Activated naive CD8-positive, alpha-beta T cell treated with anti-CD3 and anti-CD28 coated beads, Interleukin-2, amount 50 U/mL, for 24 hours (primary cell): ENCODE measurements around the gene INA.
"Not testable (repeated sequence)": the region's sequence is repeated elsewhere in the genome, so short reads cannot be mapped to it uniquely, and the experiment has no call there.

ENCODE experiments used
- ATAC-seq: fragments of 150-1000 bp; cut with Tn5 transposase; one replicate; pipeline ENCODE4 v1.10.0; 2021
- DNase-seq: peaks from one replicate; pipeline ENCODE4 v3.0.0; 2021
- H3K27ac Mint-ChIP-seq: one replicate; pipeline ENCODE4 v1.8.0; 2021; ENCODE audit warnings: mild to moderate bottlenecking, mixed read lengths
- H3K27me3 Mint-ChIP-seq: one replicate; pipeline ENCODE4 v1.8.0; 2021; ENCODE audit warnings: mixed read lengths
- H3K36me3 Mint-ChIP-seq: one replicate; pipeline ENCODE4 v1.8.0; 2021; ENCODE audit warnings: low read depth, mixed read lengths
- H3K4me1 Mint-ChIP-seq: one replicate; pipeline ENCODE4 v1.8.0; 2021; ENCODE audit warnings: mixed read lengths
- H3K4me3 Mint-ChIP-seq: one replicate; pipeline ENCODE4 v1.8.0; 2021; ENCODE audit warnings: mild to moderate bottlenecking, moderate library complexity, mixed read lengths
- H3K9me3 Mint-ChIP-seq: one replicate; pipeline ENCODE4 v1.8.0; 2021; ENCODE audit warnings: mixed read lengths

INA gene

DNA sequence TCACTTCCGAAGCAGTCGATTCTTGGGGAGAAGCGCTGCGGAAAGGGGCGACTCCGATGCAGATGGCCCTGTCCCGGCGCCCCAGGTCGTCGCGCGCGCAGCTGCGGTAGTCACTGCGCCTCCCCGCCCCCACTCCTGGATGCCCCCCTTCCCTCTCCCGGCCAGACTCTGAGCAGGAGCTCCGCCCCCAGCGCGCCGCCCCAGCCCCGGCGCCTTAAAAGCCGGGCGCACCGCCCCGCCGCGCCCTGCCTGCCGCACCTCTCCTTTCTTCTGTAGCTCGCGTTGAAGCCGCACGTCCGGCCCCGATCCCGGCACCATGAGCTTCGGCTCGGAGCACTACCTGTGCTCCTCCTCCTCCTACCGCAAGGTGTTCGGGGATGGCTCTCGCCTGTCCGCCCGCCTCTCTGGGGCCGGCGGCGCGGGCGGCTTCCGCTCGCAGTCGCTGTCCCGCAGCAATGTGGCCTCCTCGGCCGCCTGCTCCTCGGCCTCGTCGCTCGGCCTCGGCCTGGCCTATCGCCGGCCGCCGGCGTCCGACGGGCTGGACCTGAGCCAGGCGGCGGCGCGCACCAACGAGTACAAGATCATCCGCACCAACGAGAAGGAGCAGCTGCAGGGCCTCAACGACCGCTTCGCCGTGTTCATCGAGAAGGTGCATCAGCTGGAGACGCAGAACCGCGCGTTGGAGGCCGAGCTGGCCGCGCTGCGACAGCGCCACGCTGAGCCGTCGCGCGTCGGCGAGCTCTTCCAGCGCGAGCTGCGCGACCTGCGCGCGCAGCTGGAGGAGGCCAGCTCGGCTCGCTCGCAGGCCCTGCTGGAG lies at the start of gene INA:
Gene INA, plus strand, starts transcription at position 243 of the 817 bp plus-strand sequence. Its CDS starts 74 bp downstream, at position 317.
- peak; percentile 27 for DNase-seq
- Mint-ChIP-seq H3K27ac (no peak within 1 kb of the TSS), H3K27me3 (peaks cover 59% of the 10 kb centered on the region)

GRCh38 chr10:103227416-103227815 lies 49.5 kb upstream of the INA start:
- Mint-ChIP-seq H3K4me1 (no peaks in the 10 kb centered on the region), H3K27me3 (no peaks in the 10 kb centered on the region), H3K36me3 (no peaks in the 10 kb centered on the region)

More for the DNA sequence above, at the start of gene INA:
- peak; percentile 65 for ATAC-seq
- Mint-ChIP-seq H3K36me3 (no peaks in the 10 kb centered on the region), H3K4me3 (peak within 1 kb of the TSS; percentile 24), H3K9me3 (peaks cover 5% of the 10 kb centered on the region), H3K4me1 (peaks cover 4% of the 10 kb centered on the region)

GRCh38 chr10:103231047-103231551 lies 45.8 kb upstream of the INA start:
- H3K9me3 Mint-ChIP-seq = no peaks in the 10 kb centered on the region
- no peak overlapping the region for H3K4me3 Mint-ChIP-seq
- DNase-seq (no peak), ATAC-seq (no peak)
- no peak overlapping the region for H3K27ac Mint-ChIP-seq
- no peaks in the 10 kb centered on the region for H3K4me1 Mint-ChIP-seq
- H3K27me3 Mint-ChIP-seq = no peaks in the 10 kb centered on the region
- no peaks in the 10 kb centered on the region for H3K36me3 Mint-ChIP-seq

More at GRCh38 chr10:103227416-103227815, 49.5 kb upstream of the INA start:
- no peak for DNase-seq
- Mint-ChIP-seq H3K4me3 (no peak overlapping the region), H3K27ac (no peak overlapping the region), H3K9me3 (peaks cover 12% of the 10 kb centered on the region)
- ATAC-seq = no peak

DNA sequence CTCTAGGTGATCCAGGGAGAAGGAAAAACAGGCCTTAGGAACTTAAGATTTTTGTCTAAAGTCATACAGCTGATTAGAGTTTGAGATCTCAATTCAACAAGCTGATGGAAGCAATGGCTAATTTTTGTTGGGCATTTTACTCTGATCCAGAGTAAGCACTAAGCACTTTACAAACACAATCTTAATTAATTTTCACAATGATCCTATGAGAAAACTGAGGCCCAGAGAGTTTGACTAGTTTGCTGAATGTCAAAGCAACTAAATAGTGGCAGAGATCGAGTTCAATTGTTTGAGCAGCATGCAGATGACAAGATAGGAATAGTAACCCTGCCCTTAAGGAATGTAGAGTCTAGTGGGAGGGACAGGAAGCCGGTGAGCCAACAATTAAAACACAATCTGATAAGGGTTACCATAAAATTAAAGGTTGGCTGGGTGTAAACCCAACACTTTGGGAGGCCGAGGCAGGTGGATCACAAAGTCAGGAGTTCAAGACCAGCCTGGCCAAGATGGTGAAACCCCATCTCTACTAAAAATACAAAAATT lies 44.7 kb upstream of the INA start:
- Mint-ChIP-seq H3K4me3 (no peak overlapping the region), H3K4me1 (no peaks in the 10 kb centered on the region), H3K27ac (no peak overlapping the region), H3K27me3 (no peaks in the 10 kb centered on the region), H3K36me3 (no peaks in the 10 kb centered on the region), H3K9me3 (no peaks in the 10 kb centered on the region)
- ATAC-seq (no peak), DNase-seq (no peak)

- Mint-ChIP-seq H3K4me1 (no peaks in the 10 kb centered on the region), H3K9me3 (no peaks in the 10 kb centered on the region), H3K27ac (no peak overlapping the region), H3K36me3 (no peaks in the 10 kb centered on the region), H3K4me3 (no peak overlapping the region), H3K27me3 (no peaks in the 10 kb centered on the region)
- DNase-seq = no peak
- ATAC-seq = no peak
Measured at GRCh38 chr10:103232772-103233488, 44.0 kb upstream of the INA start.

GRCh38 chr10:103235775-103236174 lies 41.2 kb upstream of the INA start:
- DNase-seq = no peak
- H3K36me3 Mint-ChIP-seq = no peaks in the 10 kb centered on the region
- H3K4me3 Mint-ChIP-seq = no peak overlapping the region

GRCh38 chr10:103238506-103239252 lies 38.3 kb upstream of the INA start:
- H3K4me1 Mint-ChIP-seq = peaks cover 11% of the 10 kb centered on the region
- H3K36me3 Mint-ChIP-seq = no peaks in the 10 kb centered on the region
- no peak for DNase-seq
- H3K9me3 Mint-ChIP-seq = no peaks in the 10 kb centered on the region
- no peaks in the 10 kb centered on the region for H3K27me3 Mint-ChIP-seq
- no peak overlapping the region for H3K4me3 Mint-ChIP-seq
- no peak for ATAC-seq
- H3K27ac Mint-ChIP-seq = no peak overlapping the region

More at GRCh38 chr10:103235775-103236174, 41.2 kb upstream of the INA start:
- no peak for ATAC-seq
- Mint-ChIP-seq H3K27ac (no peak overlapping the region), H3K4me1 (peaks cover 7% of the 10 kb centered on the region), H3K9me3 (no peaks in the 10 kb centered on the region), H3K27me3 (no peaks in the 10 kb centered on the region)

DNA sequence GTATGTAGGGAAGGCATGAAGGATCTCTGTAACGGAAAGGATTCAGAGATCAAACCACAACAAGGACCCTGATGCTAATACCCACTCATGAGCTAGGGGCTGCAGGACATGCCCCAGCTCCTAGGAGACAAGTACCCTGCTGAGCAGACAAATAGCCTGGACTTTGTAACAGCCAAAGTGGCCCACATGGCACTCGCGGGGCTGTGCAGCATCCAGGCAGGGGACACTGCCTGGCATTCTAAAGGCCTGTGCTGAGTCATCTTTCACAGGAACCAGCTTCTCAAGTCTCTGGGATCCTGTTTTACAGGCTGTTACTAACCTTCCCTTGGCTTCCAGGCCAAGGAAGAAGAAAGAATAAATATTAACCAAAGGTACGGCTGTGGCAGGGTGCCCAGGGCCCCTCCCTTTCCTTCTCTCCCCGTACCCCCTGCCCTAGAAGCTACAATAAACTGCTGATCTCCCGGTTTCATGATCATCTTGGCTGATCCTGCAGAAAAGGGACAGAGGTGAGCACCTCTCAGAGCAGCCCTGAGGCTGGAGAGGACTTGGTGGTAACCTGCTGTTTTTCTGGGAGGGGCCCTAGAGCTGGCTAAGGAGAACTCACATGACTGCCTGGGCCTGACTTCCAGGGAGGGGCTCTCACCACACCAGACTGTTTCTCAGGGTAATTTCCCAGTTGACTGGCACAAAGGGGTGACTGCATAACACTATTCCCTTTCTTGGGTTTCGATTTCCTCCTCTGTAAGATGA lies 35.5 kb upstream of the INA start:
- H3K27ac Mint-ChIP-seq = peak overlapping the region; percentile 69
- no peaks in the 10 kb centered on the region for H3K36me3 Mint-ChIP-seq
- H3K4me3 Mint-ChIP-seq = no peak overlapping the region
- no peak for DNase-seq
- peak; percentile 35 for ATAC-seq
- H3K9me3 Mint-ChIP-seq = no peaks in the 10 kb centered on the region
- peaks cover 13% of the 10 kb centered on the region for H3K4me1 Mint-ChIP-seq
- H3K27me3 Mint-ChIP-seq = peaks cover 3% of the 10 kb centered on the region

DNA sequence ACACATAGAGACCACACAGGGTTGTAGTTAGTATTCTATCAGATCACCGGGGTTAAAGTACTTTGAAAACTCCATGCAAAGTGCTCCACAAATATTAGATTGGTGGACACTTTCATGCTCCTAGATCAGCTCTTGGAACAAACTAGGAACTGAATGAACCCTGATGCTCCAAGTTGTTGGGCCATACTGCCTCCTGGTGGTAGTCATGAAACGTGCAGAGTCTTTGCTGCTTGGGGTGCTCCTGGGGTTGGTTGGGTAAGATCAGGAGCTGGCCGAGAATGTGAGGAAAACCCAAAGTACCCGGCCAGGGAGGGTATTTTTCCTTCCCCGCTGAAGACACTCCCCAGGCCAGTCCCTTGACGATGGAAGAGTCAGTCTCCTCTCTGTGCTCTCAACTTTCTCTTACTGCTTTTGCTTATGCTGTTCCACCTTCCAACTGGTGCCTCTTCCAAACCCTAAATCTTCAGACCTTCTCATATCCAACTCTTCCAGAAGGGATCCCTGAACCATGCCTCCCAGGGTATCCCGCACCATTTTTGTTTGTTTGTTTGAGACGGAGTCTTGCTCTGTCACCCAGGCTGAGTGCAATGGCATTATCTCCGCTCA lies 32.2 kb upstream of the INA start:
- no peak overlapping the region for H3K27ac Mint-ChIP-seq

GRCh38 chr10:103245587-103245986 lies 31.4 kb upstream of the INA start, which contains the start of gene RPEL1:
TSS of gene RPEL1 (plus strand) at chr10:103245887. CDS start at chr10:103245997, 110 bp downstream.
- H3K27me3 Mint-ChIP-seq, H3K4me3 Mint-ChIP-seq, H3K9me3 Mint-ChIP-seq, H3K4me1 Mint-ChIP-seq, ATAC-seq, DNase-seq, H3K36me3 Mint-ChIP-seq, H3K27ac Mint-ChIP-seq: not testable (repeated sequence)

More for the DNA sequence above, 32.2 kb upstream of the INA start:
- no peak overlapping the region for H3K4me3 Mint-ChIP-seq
- H3K36me3 Mint-ChIP-seq = no peaks in the 10 kb centered on the region
- peaks cover 3% of the 10 kb centered on the region for H3K27me3 Mint-ChIP-seq
- H3K4me1 Mint-ChIP-seq = peaks cover 13% of the 10 kb centered on the region
- DNase-seq (peak; percentile 64), ATAC-seq (peak; percentile 72)
- H3K9me3 Mint-ChIP-seq = no peaks in the 10 kb centered on the region

GRCh38 chr10:103246324-103246723 lies 30.6 kb upstream of the INA start:
- no peaks in the 10 kb centered on the region for H3K36me3 Mint-ChIP-seq
- peaks cover 3% of the 10 kb centered on the region for H3K9me3 Mint-ChIP-seq
- DNase-seq = no peak
- peaks cover 8% of the 10 kb centered on the region for H3K4me1 Mint-ChIP-seq
- H3K27me3 Mint-ChIP-seq = peaks cover 4% of the 10 kb centered on the region
- H3K27ac Mint-ChIP-seq = no peak overlapping the region
- no peak overlapping the region for H3K4me3 Mint-ChIP-seq
- no peak for ATAC-seq

DNA sequence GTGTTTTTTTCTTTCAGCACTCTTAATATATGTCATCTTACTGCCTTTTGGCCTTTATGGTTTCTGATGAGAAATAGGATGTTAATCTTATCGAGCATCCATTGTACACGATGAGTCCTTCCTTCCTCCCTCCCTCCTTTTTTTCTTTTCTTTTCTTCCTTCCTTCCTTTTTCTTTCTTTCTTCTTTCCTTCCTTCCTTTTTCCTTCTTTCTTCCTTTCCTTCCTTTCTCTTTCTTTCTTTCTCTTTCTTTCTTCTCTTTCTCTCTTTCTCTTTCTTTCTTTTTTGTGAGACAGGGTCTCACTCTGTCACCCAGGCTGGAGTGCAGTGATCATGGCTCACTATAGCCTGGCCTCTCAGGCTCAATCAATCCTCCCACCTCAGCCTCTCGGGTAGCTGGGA lies 22.8 kb upstream of the INA start:
- ATAC-seq = no peak
- H3K9me3 Mint-ChIP-seq = peaks cover 8% of the 10 kb centered on the region
- no peak overlapping the region for H3K4me3 Mint-ChIP-seq
- H3K27ac Mint-ChIP-seq = no peak overlapping the region
- H3K36me3 Mint-ChIP-seq = peaks cover 2% of the 10 kb centered on the region
- peaks cover 2% of the 10 kb centered on the region for H3K27me3 Mint-ChIP-seq
- DNase-seq = no peak
- H3K4me1 Mint-ChIP-seq = peaks cover 1% of the 10 kb centered on the region
